GM21360 (cell line): ENCODE results near the gene CENPVL3.
"Not testable (repeated sequence)": the region's sequence is repeated elsewhere in the genome, so short reads cannot be mapped to it uniquely, and the experiment has no call there.

Experiments used
- ATAC-seq: cut with Tn5 transposase; IDR thresholded peaks from one replicate; pipeline ENCODE4 v1.9.1; 2021; ENCODE audit warnings: mild to moderate bottlenecking, moderate library complexity; ENCODE audit not compliant: unreplicated experiment

CENPVL3 gene

DNA sequence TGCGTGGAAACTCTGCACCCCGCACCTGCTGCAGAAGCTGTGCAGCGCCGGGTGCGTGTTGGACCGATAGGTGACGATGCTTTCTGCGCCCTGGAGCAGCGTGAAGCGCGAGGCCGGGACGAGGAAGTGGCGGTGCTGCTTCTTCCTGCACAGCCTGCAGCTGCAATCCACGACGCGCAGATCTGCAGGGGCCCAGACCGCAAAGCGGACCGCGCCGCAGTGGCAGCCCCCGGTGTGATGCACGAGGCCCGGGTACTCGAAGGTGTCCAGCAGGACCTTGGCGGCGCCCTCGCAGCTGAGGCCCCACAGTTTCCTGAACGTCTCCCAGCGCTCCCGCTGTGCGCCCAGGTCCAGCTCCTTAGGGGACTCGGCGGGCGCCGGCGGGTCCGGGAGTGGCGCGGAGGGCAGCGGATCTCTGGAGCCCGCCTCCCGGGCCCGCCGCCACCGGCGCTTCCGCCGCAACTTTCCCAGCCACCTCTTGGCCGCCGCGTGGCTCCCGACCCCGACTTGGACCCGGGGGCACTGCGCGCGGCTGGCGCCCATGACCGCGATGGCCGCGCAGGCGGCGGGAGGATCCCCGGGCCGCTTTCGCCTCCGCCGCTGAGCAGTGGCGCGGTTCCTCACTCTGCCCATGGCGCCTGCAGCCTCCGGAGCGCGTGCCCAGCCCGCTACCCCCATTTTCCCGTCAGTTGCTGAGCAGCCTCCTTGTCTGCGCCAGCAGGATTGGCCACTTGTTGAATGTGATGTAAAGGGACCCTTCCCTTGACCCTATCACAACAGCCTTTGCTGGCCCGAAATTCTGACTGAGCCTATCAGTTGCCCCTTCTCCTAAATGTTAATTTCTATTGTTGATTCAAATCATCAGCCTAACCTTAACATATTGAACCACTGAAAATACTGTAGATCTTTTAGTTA lies at the start of gene CENPVL3:
CENPVL3 (minus strand) TSS at position 672 of the 915 bp plus-strand sequence; CDS start at position 633, 39 bp downstream.
- ATAC-seq = not testable (repeated sequence)

DNA sequence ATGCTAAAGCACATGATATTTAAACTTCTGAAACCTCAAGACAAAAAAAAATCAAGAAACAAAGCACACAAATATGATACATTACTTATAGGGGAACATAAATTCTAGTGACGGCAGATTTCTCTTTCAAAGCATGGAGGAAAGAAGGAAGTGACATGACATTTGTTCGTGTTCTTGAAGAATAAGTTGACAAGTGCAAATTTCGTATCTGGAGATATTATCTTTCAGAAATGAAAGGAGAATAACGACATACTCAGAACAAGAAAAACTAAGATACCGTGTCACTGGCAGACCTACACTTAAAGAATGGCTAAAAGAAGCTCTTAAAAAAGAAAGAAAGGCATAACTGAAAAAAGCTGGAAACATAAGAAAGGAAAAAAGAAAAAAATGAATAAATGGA lies 47.3 kb upstream of the CENPVL3 start:
- ATAC-seq = no peak

DNA sequence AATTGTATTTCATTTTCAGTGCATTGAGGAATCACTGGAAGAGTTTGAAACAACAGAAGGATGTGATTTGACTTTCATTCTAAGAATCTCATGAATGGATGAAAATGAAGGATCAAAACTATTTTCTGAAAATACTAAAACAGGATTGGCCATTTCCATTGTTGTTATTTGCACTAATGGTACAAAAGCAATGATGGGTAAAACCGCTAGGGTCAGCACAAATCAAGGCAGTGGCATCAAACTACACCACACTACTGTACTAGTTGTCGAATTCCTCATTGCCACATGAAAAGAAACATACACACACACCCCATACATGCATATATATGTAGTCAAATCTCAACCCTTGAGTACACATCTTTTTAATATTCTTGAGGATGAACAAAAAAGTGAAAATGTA lies 24.7 kb upstream of the CENPVL3 start:
- ATAC-seq = no peak

GRCh38 chrX:51641421-51642021 lies 22.8 kb upstream of the CENPVL3 start:
- no peak for ATAC-seq

DNA sequence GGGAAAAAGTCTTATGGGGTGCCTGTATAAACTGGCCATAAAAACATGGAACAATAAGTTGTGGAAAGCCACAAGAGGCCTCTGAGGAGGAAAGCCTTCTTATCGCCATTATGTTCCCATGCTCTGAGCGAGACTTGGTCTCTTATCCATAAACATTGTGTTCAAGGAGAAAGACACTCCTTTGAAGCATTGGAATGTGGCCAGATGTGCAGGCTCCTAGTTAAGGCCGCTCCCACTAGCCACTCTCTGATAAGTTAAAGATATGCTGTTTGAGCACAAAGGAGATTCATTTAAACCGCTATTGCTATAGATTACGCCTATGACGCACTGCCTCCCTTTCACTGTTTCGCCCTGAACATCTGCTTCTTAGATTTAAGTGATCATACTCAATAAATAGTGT lies 17.8 kb upstream of the CENPVL3 start:
- not testable (repeated sequence) for ATAC-seq

GRCh38 chrX:51614353-51615012 lies 4.2 kb downstream of the CENPVL3 start:
- ATAC-seq = no peak

DNA sequence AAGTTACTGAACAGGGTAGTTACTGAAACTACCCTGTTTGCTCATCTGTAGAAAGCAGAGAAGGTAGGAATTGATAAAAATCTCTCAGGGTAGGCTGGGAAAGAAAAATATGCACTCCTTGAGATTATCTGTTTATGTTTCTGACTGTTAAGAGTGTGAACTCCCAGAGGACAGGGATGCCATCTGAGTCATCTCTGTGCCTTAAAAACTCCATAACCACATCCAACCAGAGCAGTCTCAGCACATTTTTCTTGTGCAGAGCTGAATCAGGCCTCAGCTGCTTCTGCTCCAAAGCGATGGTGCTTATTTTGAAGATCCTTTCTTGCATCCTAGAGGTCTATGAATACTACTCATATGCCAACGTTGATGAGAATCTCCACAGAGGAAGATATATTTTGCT lies 9.9 kb downstream of the CENPVL3 start:
- no peak for ATAC-seq

DNA sequence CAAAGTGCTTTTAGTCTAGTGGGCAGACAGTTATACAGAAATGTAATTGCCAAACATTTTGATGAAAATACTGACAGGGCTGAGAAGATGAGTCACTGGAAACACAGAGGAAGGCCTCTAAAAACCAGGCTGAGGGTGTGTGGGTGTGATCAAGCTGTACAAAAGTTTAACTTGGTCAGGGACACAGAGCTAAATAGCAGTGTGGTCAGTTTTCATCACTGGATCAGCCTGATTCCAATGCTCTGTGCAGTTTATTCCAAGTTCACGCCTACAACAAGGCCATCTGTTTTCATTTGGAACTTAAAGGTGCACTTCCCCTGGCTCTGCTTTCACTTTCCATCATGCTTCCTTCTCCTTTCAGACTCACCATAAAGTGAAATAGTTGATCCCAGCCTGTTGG lies 10.6 kb downstream of the CENPVL3 start:
- no peak for ATAC-seq

DNA sequence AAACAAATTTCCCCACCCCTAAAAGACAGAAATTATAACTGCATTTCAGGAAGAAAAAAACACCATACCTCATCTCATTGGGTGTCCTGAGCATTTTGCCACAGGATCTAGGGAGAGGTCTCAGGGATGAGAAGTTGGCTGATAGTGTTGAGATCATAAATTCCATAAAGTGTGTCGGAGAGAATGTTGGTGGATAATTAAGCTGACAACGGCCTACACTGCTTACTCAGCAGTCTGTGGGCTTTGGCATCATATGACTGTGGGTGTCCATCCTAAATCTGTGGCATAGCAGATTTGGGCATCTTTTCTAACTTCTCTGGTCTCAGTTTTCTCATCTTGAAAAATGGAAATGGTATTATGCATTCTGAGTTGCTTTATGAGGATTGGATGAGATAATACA lies 12.3 kb downstream of the CENPVL3 start:
- no peak for ATAC-seq

DNA sequence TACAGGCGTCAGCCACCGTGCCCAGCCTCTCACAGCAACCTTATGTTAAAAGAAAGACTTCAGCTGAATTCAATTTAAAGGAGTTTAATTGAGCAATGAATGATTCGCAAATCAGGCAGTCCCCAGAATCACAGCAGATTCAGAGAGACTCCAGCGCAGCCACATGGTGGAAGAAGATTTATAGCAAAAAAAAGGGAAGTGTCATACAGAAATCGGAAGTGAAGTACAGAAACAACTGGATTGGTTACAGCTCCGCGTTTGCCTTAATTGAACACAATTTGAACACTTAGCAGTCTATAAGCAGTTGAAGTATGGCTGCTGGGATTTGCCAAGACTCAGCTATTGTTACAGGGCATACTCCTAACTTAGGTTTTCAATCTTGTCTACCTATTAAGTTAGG lies 19.8 kb downstream of the CENPVL3 start:
- no peak for ATAC-seq

GRCh38 chrX:51571874-51572273 lies 46.8 kb downstream of the CENPVL3 start:
- no peak for ATAC-seq

DNA sequence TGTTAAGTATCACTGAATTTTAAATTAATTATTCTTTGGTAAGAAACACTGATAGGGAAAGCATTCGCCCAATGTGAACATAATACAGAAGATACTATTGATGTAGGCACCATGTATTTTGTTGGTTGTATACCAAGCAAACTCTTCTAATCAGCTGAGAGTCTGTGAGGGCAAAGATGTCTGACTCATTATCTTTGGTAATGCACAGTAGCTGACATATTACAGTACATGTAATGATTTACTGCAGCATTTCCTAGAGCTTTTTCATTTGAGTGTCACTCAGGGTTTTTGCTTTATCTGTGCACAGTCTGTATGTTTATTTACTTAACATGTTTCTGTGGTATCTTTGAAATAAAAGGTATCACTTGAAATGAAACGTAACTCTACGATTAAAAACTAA lies 49.2 kb downstream of the CENPVL3 start:
- no peak for ATAC-seq

DNA sequence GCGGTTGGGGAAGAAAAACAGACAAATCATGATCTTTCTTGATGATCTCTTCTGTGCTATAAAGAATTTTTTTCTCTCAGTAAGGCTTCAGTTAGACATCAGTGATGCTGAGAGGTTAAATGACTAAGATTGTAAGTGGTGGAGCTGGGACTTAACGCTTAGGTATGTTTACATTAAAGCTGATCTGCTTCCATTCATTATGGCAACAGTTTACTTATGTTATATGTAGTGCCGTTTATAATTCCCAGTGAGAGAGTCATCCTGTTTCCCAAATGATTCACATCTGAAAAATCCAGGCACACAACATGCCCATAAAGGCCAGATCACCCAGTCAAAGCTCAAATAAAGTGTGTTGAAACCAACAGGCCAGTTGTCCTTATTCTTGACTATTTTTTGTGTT lies 50.1 kb downstream of the CENPVL3 start:
- no peak for ATAC-seq
